H1 (cell line): ENCODE data around the gene PDE2A. TPM values are rescaled to one million over a fixed set of nuclear protein-coding genes. Genes with fewer than 3 reads are reported as not detected.
A peak's percentile ranks its signal among the peaks of the same experiment; 100 is the strongest.

Source experiments
- CTCF ChIA-PET: fragments of 300-600 bp; sonication (Branson Sonifier 250); formaldehyde crosslinking; loops from one replicate; lab custom pipeline; 2021; ENCODE audit not compliant: partially characterized antibody; lab: Charles Lee
- POLR2A ChIA-PET: fragments of 300-600 bp; sonication (Branson Sonifier 250); formaldehyde crosslinking; loops from one replicate; lab custom pipeline; 2021; ENCODE audit warnings: inconsistent platforms; ENCODE audit not compliant: partially characterized antibody; lab: Charles Lee
- DNase-seq, 2 experiments: peaks; one replicate each; pipeline versions ENCODE4 v3.0.0 to v3.0.0-alpha.2; 2010 to 2022; ENCODE audit warnings: low spot score in 2 of 2, low read depth in 1 of 2, mixed read lengths in 1 of 2
- FAIRE-seq: peaks from 2 replicates; lab custom pipeline; 2011; peaks lifted over from hg19 to GRCh38; lab: Jason Lieb, UNC
- H2AFZ ChIP-seq: 2 replicates; pipeline ENCODE4 v1.8.1; 2012; ENCODE audit warnings: low read length, inconsistent platforms
- H2AK5ac ChIP-seq: 2 replicates; pipeline ENCODE4 v1.6.1; 2013; ENCODE audit warnings: low read depth, low read length
- H2BK120ac ChIP-seq: replicated peaks from 2 replicates; pipeline ENCODE3; 2013; ENCODE audit warnings: low read depth, low read length, inconsistent platforms
- H2BK12ac ChIP-seq: 2 replicates; pipeline ENCODE4 v1.6.1; 2013; ENCODE audit warnings: low read depth, low read length
- H2BK15ac ChIP-seq: 2 replicates; pipeline ENCODE4 v1.6.1; 2013; ENCODE audit warnings: low read length
- H2BK20ac ChIP-seq: 2 replicates; pipeline ENCODE4 v1.6.1; 2013; ENCODE audit warnings: low read length
- H2BK5ac ChIP-seq: 2 replicates; pipeline ENCODE4 v1.6.1; 2013; ENCODE audit warnings: low read depth, low read length
- H3K14ac ChIP-seq: 2 replicates; pipeline ENCODE4 v1.6.1; 2013; ENCODE audit warnings: inconsistent platforms; ENCODE audit not compliant: insufficient read length
- H3K18ac ChIP-seq: 2 replicates; pipeline ENCODE4 v1.6.1; 2013; ENCODE audit warnings: low read length; ENCODE audit errors: extremely low read depth
- H3K23ac ChIP-seq: 2 replicates; pipeline ENCODE4 v1.6.1; 2013; ENCODE audit warnings: inconsistent platforms; ENCODE audit not compliant: insufficient read length
- H3K23me2 ChIP-seq: 2 replicates; pipeline ENCODE4 v1.6.1; 2013; ENCODE audit warnings: low read depth, low read length
- H3K27ac ChIP-seq: 2 replicates; pipeline ENCODE4 v1.6.1; 2011; ENCODE audit warnings: low read depth, low read length, inconsistent platforms
- H3K27me3 ChIP-seq, 4 experiments: replicated peaks in 1 of 4; 1 replicate in 1 of 4; 2 replicates in 3 of 4; pipeline versions ENCODE4 v1.6.1 to v1.8.1; 2011 to 2013; ENCODE audit warnings: low read length in 3 of 4, mild to moderate bottlenecking in 3 of 4, inconsistent platforms in 2 of 4, mixed read lengths in 2 of 4, moderate library complexity in 1 of 4; ENCODE audit not compliant: control insufficient read depth in 3 of 4, insufficient read depth in 3 of 4; ENCODE audit errors: extremely low read depth in 1 of 4
- H3K36me3 ChIP-seq, 4 experiments: 2 replicates each; pipeline versions ENCODE4 v1.6.1 to v1.8.1; 2011 to 2013; ENCODE audit warnings: mild to moderate bottlenecking in 4 of 4, low read length in 3 of 4, moderate library complexity in 2 of 4, control low read depth in 1 of 4, inconsistent platforms in 1 of 4; ENCODE audit not compliant: insufficient read depth in 4 of 4, control insufficient read depth in 2 of 4
- H3K4ac ChIP-seq: replicated peaks from 2 replicates; pipeline ENCODE3; 2013; ENCODE audit warnings: low read length, low read depth, mixed read lengths, inconsistent platforms; ENCODE audit not compliant: insufficient read length
- H3K4me1 ChIP-seq, 4 experiments: replicated peaks in 1 of 4; 1 replicate in 1 of 4; 2 replicates in 3 of 4; pipeline versions ENCODE4 v1.6.1 to v1.8.1; 2011 to 2013; ENCODE audit warnings: low read length in 3 of 4, inconsistent platforms in 2 of 4, mixed read lengths in 1 of 4; ENCODE audit not compliant: insufficient read depth in 4 of 4, control insufficient read depth in 3 of 4
- H3K4me2 ChIP-seq, 2 experiments: 2 replicates each; pipeline versions ENCODE4 v1.6.1 to v1.8.1; 2011 to 2013; ENCODE audit warnings: low read depth in 2 of 2, low read length in 2 of 2, control low read depth in 1 of 2, inconsistent platforms in 1 of 2, mild to moderate bottlenecking in 1 of 2; ENCODE audit not compliant: insufficient read depth in 1 of 2
- H3K4me3 ChIP-seq, 4 experiments: fragments of 200-600, 300-600 bp in 1 of 4; sonication (generic), shearing (Covaris generic), sonication (Bioruptor Twin) in 1 of 4; 2 replicates each; pipeline versions ENCODE4 v1.5.1 to v1.8.1; 2011 to 2016; ENCODE audit warnings: low read length in 4 of 4, low read depth in 3 of 4, control low read depth in 2 of 4, inconsistent platforms in 2 of 4, mild to moderate bottlenecking in 2 of 4, mixed read lengths in 1 of 4, moderate library complexity in 1 of 4; ENCODE audit not compliant: insufficient read depth in 2 of 4; ENCODE audit errors: extremely low read depth in 1 of 4
- H3K56ac ChIP-seq: replicated peaks from 2 replicates; pipeline ENCODE3; 2013; ENCODE audit warnings: low read depth, mild to moderate bottlenecking, mixed read lengths, low read length, inconsistent platforms; ENCODE audit not compliant: insufficient read length
- H3K79me1 ChIP-seq: 2 replicates; pipeline ENCODE4 v1.6.1; 2013; ENCODE audit warnings: low read depth, low read length, control low read depth
- H3K79me2 ChIP-seq, 2 experiments: 2 replicates each; pipeline versions ENCODE4 v1.6.1 to v1.8.1; 2012 to 2013; ENCODE audit warnings: low read length in 2 of 2, mild to moderate bottlenecking in 2 of 2, inconsistent platforms in 1 of 2; ENCODE audit not compliant: insufficient read depth in 2 of 2, control insufficient read depth in 1 of 2
- H3K9ac ChIP-seq, 4 experiments: replicated peaks in 1 of 4; 1 replicate in 1 of 4; 2 replicates in 3 of 4; pipeline versions ENCODE4 v1.6.1 to v1.8.1; 2011 to 2013; ENCODE audit warnings: low read depth in 3 of 4, low read length in 3 of 4, control low read depth in 2 of 4, mild to moderate bottlenecking in 2 of 4, moderate library complexity in 2 of 4, inconsistent platforms in 1 of 4; ENCODE audit errors: extremely low read depth in 1 of 4
- H3K9me3 ChIP-seq, 2 experiments: 2 replicates each; pipeline versions ENCODE4 v1.6.1 to v1.8.1; 2012 to 2013; ENCODE audit warnings: mild to moderate bottlenecking in 2 of 2, moderate library complexity in 2 of 2, control low read depth in 1 of 2, inconsistent platforms in 1 of 2, low read depth in 1 of 2, low read length in 1 of 2, mixed read lengths in 1 of 2; ENCODE audit not compliant: insufficient read depth in 2 of 2
- H4K20me1 ChIP-seq, 2 experiments: replicated peaks in 1 of 2; 2 replicates each; pipeline versions ENCODE3 to v1.8.1; 2011 to 2013; ENCODE audit warnings: inconsistent platforms in 2 of 2, low read length in 2 of 2, mild to moderate bottlenecking in 1 of 2; ENCODE audit not compliant: insufficient read depth in 2 of 2, control insufficient read depth in 1 of 2
- H4K5ac ChIP-seq: 2 replicates; pipeline ENCODE4 v1.6.1; 2013; ENCODE audit warnings: low read length, low read depth, mixed read lengths, inconsistent platforms; ENCODE audit not compliant: insufficient read length
- H4K8ac ChIP-seq: 2 replicates; pipeline ENCODE4 v1.8.0; 2013; ENCODE audit warnings: mild to moderate bottlenecking, moderate library complexity, low read length, inconsistent platforms; ENCODE audit not compliant: insufficient read depth; ENCODE audit errors: extremely low read depth
- H4K91ac ChIP-seq: replicated peaks from 2 replicates; pipeline ENCODE3; 2013; ENCODE audit warnings: low read length, mixed read lengths, inconsistent platforms; ENCODE audit not compliant: insufficient read length
- BACH1 ChIP-seq: IDR thresholded peaks from 2 replicates; pipeline ENCODE4 v1.6.1; 2012; ENCODE audit warnings: low read length, improper control_type of control experiment
- CBX8 ChIP-seq: fragments of 300-800, 300-1000 bp; sonication (generic); IDR thresholded peaks from 2 replicates; pipeline ENCODE4 v1.7.1; 2016; ENCODE audit warnings: low read depth, low read length, borderline replicate concordance
- EGR1 ChIP-seq: IDR thresholded peaks from 2 replicates; pipeline ENCODE4 v1.6.1; 2011; ENCODE audit warnings: low read depth, low read length, borderline replicate concordance
- EP300 ChIP-seq, 2 experiments: IDR thresholded peaks; 1 replicate in 1 of 2; 2 replicates in 1 of 2; pipeline ENCODE4 v1.6.1; 2011 to 2012; ENCODE audit warnings: low read depth in 2 of 2, low read length in 2 of 2, mild to moderate bottlenecking in 2 of 2, borderline replicate concordance in 1 of 2, inconsistent platforms in 1 of 2, moderate library complexity in 1 of 2
- KDM1A ChIP-seq: fragments of 200-600, 300-600 bp; sonication (generic); IDR thresholded peaks from 2 replicates; pipeline ENCODE4 v1.7.1; 2016; ENCODE audit warnings: mild to moderate bottlenecking, low read length, borderline replicate concordance
- NRF1 ChIP-seq: IDR thresholded peaks from 2 replicates; pipeline ENCODE4 v1.6.1; 2011; ENCODE audit warnings: mild to moderate bottlenecking, low read depth, low read length, improper control_type of control experiment
- POLR2A ChIP-seq, 2 experiments: IDR thresholded peaks; 1 replicate in 1 of 2; 2 replicates in 1 of 2; pipeline ENCODE4 v1.6.1; 2011; ENCODE audit warnings: low read depth in 2 of 2, low read length in 2 of 2, mild to moderate bottlenecking in 2 of 2; ENCODE audit errors: control extremely low read depth in 1 of 2
- SIRT6 ChIP-seq: IDR thresholded peaks from one replicate; pipeline ENCODE4 v1.7.1; 2012; ENCODE audit warnings: low read length, inconsistent platforms
- TBP ChIP-seq: IDR thresholded peaks from 2 replicates; pipeline ENCODE4 v1.6.1; 2011; ENCODE audit warnings: low read depth, low read length, improper control_type of control experiment
- WGBS, 2 experiments: shearing (Covaris generic) in 1 of 2; methylation state at CpG; one replicate each; pipeline versions ENCODE4 v1.1.6 to v1.1.7; 2013 to 2015; ENCODE audit warnings: low lambda C conversion rate in 2 of 2, mixed read lengths in 2 of 2, inconsistent platforms in 1 of 2, low coverage in 1 of 2, missing lambda C conversion rate in 1 of 2; ENCODE audit not compliant: insufficient replicate concordance in 2 of 2, insufficient coverage in 1 of 2, insufficient read length in 1 of 2; ENCODE audit errors: extremely low coverage in 1 of 2, missing lambda C conversion rate in 1 of 2; 5-methylcytosine and 5-hydroxymethylcytosine counted together
- polyA plus RNA-seq, 7 experiments: library from polyadenylated mRNA; depleted of rRNA in 3 of 7; stranded (reverse) in 5 of 7; unstranded in 2 of 7; fragments of >200 nt in 5 of 7; fragments of 200-250 nt in 2 of 7; gene quantifications; 1 replicate in 5 of 7; 2 replicates in 1 of 7; 4 replicates in 1 of 7; pipeline versions ENCODE4 v1.2.1 to v1.2.3, GENCODE V29; 2011 to 2013; ENCODE audit warnings: missing spikeins in 2 of 7, mixed read lengths in 2 of 7
- total RNA-seq: library from RNA; stranded (reverse); fragmentation: NEBNext Ultra II Directional; extraction: Animal tissue kit (Norgen Biotek cat#: 25700); gene quantifications from 2 replicates; pipeline ENCODE4 v1.2.1, GENCODE V29; 2021
- TF ChIP-seq, protein P1 (sequence below), 3 experiments: IDR thresholded peaks; 1 replicate in 2 of 3; 2 replicates in 1 of 3; pipeline versions ENCODE4 v1.5.1 to v1.6.1; 2011; ENCODE audit warnings: low read length in 3 of 3, mild to moderate bottlenecking in 3 of 3, inconsistent platforms in 2 of 3, low read depth in 1 of 3, moderate library complexity in 1 of 3; ENCODE audit not compliant: insufficient read depth in 1 of 3; ENCODE audit errors: control extremely low read depth in 1 of 3

PDE2A gene
- total and polyA plus RNA-seq, 2 of the 8 experiments (the other 6 are each of a cell fraction or from before 2014, with no cell fraction given): 3.4 to 7.1 TPM

- WGBS, 2 experiments: 93% methylated on average over 7 of the region's 7 CpGs; no CpG with 5 or more reads in 1 of the 2 experiments
- no peak overlapping the region; the same call in 1 of the 2 replicates for H3K18ac ChIP-seq
- H4K8ac ChIP-seq: no peak overlapping the region
- 0 out of 2 replicates have a peak overlapping the region, but pooled peaks have one; percentile 53 for H2AK5ac ChIP-seq
- DNase-seq (no peak), FAIRE-seq (no peak)
- H3K79me1 ChIP-seq: no peaks in the 10 kb centered on the region
- H3K4ac ChIP-seq: no peak overlapping the region
- H3K23ac ChIP-seq: no peak overlapping the region
- no peak overlapping the region for H3K9ac ChIP-seq
- no peak overlapping the region for H3K4me2 ChIP-seq
- no peaks in the 10 kb centered on the region for H3K36me3 ChIP-seq
- H2BK20ac ChIP-seq: no peak overlapping the region
- no peak overlapping the region for H2BK120ac ChIP-seq
- POLR2A ChIA-PET: interaction anchor here (0.7 to 1.5 kb wide), 3 partner anchors 35 to 44 kb away, joined by 3 to 5 read pairs (median 4); no protein-coding TSS in a partner anchor
- no peak overlapping the region for H3K27ac ChIP-seq
- no peaks in the 10 kb centered on the region for H3K79me2 ChIP-seq
- peaks cover 0 to 28% (median 13%) of the 10 kb centered on the region in 4 experiments; a peak in 6 of 7 replicates for H3K4me1 ChIP-seq
- H4K5ac ChIP-seq: no peak overlapping the region
- no peak overlapping the region for H3K14ac ChIP-seq
- H3K23me2 ChIP-seq: no peaks in the 10 kb centered on the region
- H3K9me3 ChIP-seq: no peaks in the 10 kb centered on the region
- no peak overlapping the region for H2BK12ac ChIP-seq
- CTCF ChIA-PET: interaction anchor here (1.2 to 39.6 kb wide), 10 partner anchors 8 to 164 kb away, joined by 4 to 624 read pairs (median 10); no protein-coding TSS in a partner anchor
- H3K4me3 ChIP-seq: no peak overlapping the region
- H3K27me3 ChIP-seq: peaks cover 0 to 9% (median 2%) of the 10 kb centered on the region in 4 experiments; a peak in 2 of 7 replicates
- no peak overlapping the region for H2AFZ ChIP-seq
- H2BK15ac ChIP-seq: 0 out of 2 replicates have a peak overlapping the region, but pooled peaks have one; percentile 88
- no peaks in the 10 kb centered on the region for H4K20me1 ChIP-seq
- H4K91ac ChIP-seq: no peak overlapping the region
- no peak overlapping the region; the same call in 1 of the 2 replicates for H2BK5ac ChIP-seq
- H3K56ac ChIP-seq: no peak overlapping the region
- TF ChIP-seq KDM1A (no peak), EP300 (IDR thresholded peaks at IDR 0.05; ENCODE audit: borderline replicate concordance in 1 of 2, low read depth in 2 of 2, low read length in 2 of 2) (no peak), POLR2A (IDR thresholded peaks at IDR 0.05; ENCODE audit: control extremely low read depth in 1 of 2, low read depth in 2 of 2, low read length in 2 of 2) (no peak), CBX8 (no peak), NRF1 (no peak), EGR1 (no peak), TBP (no peak), SIRT6 (no peak), BACH1 (no peak)
- TF ChIP-seq, protein P1, sequence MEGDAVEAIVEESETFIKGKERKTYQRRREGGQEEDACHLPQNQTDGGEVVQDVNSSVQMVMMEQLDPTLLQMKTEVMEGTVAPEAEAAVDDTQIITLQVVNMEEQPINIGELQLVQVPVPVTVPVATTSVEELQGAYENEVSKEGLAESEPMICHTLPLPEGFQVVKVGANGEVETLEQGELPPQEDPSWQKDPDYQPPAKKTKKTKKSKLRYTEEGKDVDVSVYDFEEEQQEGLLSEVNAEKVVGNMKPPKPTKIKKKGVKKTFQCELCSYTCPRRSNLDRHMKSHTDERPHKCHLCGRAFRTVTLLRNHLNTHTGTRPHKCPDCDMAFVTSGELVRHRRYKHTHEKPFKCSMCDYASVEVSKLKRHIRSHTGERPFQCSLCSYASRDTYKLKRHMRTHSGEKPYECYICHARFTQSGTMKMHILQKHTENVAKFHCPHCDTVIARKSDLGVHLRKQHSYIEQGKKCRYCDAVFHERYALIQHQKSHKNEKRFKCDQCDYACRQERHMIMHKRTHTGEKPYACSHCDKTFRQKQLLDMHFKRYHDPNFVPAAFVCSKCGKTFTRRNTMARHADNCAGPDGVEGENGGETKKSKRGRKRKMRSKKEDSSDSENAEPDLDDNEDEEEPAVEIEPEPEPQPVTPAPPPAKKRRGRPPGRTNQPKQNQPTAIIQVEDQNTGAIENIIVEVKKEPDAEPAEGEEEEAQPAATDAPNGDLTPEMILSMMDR (IDR thresholded peaks at IDR 0.05; ENCODE audit: control extremely low read depth in 1 of 3, insufficient read depth in 1 of 3, low read depth in 1 of 3, low read length in 3 of 3): no peak
Measured at GRCh38 chr11:72634472-72635095, 39.6 kb downstream of the PDE2A start.
